Measurements from ENCODE around the gene VTI1B.

Gene VTI1B

DNA sequence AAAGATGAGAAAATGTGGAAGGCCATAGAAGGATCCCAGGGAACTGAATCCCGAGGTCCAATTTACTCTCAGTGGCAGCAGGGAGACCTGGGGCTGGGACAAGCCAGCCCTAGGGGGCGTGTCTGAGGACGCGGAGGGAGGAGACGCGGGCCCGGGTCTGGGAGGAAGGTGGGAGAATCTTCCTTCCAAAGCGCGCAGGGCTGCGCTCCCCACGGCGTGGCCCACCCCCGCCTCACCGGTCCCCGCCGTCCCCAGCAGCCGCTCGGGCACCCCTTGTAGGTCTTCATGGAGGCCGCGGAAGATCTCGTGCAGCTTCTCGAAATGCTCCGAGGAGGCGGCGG is 323 bp downstream of the VTI1B start:
- no peak for TF ChIP-seq ZFX (IDR thresholded peaks at IDR 0.05)
- TF ChIP-seq, protein P1, sequence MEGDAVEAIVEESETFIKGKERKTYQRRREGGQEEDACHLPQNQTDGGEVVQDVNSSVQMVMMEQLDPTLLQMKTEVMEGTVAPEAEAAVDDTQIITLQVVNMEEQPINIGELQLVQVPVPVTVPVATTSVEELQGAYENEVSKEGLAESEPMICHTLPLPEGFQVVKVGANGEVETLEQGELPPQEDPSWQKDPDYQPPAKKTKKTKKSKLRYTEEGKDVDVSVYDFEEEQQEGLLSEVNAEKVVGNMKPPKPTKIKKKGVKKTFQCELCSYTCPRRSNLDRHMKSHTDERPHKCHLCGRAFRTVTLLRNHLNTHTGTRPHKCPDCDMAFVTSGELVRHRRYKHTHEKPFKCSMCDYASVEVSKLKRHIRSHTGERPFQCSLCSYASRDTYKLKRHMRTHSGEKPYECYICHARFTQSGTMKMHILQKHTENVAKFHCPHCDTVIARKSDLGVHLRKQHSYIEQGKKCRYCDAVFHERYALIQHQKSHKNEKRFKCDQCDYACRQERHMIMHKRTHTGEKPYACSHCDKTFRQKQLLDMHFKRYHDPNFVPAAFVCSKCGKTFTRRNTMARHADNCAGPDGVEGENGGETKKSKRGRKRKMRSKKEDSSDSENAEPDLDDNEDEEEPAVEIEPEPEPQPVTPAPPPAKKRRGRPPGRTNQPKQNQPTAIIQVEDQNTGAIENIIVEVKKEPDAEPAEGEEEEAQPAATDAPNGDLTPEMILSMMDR (conservative IDR thresholded peaks at IDR 0.05) = no peak; the same call in 1 of the 2 replicates
- peak overlapping the region; percentile 93 for H3K27ac ChIP-seq

DNA sequence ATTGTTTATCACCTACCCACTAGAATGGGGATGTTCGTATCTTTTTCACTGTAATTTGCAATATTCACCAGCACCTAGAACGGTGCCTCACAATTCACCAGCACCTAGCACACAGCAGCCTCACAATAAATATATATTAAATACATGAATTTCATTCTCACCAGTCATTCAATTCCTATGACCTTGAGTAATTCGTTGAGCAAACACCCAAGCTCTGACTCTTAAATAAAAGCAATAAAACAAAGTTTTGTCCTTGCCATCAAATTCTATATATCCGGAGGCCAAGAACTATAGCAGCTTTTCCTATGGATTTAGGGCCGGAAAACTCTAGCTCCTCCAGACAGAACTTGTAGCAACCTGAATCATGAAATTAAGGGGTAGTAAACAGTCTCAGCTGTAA is 981 bp downstream of the VTI1B start:
- H3K27ac ChIP-seq = no peak overlapping the region
- no peak for TF ChIP-seq ZFX (IDR thresholded peaks at IDR 0.05)
- TF ChIP-seq, protein P1 (conservative IDR thresholded peaks at IDR 0.05) = no peak

DNA sequence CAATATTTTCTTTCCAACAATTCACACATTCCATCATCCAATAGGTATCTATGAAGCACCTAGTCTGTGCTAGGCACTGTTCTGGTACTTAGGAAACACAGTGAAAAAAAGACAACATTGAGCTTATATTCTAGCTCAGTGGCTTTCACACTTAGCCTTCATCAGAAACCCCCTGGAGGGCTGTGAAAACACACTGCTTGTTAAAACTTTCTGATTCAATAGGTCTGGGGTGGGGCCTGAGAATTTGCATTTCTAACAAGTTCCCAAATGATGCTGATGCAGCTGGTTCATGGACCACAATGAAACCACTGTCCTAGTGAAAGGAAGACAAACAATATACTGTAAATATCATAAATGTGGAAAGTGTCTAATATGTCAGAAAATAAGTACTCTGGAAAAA is 5.9 kb downstream of the VTI1B start:
- TF ChIP-seq, protein P1 (conservative IDR thresholded peaks at IDR 0.05) = no peak
- TF ChIP-seq ZFX (IDR thresholded peaks at IDR 0.05) = no peak
- no peak overlapping the region for H3K27ac ChIP-seq

DNA sequence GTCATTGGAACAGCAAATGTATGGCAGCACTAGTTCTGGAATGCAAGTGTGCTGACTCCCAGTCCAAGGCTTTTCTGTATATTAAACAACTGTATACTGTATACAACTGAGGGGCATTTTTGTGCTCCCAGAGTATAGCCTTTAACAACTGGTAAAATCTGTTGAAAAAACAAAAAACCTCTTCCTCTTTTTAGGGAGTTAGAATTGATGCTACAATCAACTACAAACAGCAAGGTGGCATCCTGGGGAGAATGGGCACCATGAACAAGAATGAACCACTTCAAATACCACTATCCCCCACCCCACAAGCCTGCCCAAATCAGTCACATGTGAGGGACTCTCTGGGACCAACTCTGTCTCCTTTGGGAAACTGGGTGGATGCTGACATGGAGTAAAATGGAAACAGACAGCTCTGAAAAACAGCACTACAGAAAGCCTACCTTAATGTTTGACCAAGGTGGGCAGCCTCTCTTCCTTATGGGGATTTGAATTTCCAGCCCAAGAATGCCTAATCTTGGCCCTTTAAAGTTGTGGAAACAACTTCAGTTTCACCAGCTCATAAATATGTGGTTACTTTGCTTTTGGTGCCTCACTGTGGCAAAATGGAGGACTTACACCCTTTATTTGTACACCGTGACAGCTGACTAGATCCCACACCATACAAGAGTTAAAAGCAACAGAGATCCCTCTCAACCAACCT is 7.5 kb downstream of the VTI1B start:
- TF ChIP-seq, protein P1 (conservative IDR thresholded peaks at IDR 0.05) = peak; percentile 84
- TF ChIP-seq ZFX (IDR thresholded peaks at IDR 0.05) = no peak
- no peak overlapping the region for H3K27ac ChIP-seq

DNA sequence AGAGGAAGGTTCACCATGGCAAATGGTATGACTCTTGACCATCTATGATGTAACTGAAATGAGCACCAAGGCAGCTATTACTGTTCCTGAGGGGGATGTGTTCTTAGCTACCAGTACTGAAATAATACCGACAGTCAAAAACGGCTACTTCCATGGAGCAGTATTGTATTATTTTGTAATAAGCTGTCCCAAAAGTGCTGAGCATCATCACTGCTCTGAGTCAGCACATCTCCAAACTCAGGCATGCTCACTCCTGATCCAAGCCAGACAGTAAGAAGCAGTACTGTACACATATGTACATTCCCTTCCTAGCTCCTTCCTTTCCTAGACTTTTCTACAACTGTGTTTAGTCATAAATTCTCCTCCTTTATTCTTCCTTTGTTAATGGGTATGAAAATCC is 8.6 kb downstream of the VTI1B start:
- no peak overlapping the region for H3K27ac ChIP-seq

DNA sequence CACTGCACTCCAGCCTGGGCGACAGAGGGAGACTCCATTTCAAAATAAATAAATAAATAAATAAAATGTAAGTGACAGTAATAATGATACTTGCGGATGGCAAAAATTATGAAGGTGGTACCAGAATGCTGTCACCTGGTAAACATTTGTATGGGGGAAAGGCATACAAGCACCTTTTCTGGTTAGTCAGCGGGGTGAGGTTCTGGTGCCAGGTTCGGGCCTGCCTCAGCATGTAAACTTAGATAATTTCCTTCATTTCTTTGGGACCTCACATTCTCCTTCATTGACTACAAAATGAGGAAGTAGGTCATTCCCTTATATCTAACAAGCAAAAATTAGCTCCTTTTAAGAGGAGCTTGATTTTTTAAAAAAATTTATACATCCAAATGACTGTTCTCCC is 10.8 kb downstream of the VTI1B start:
- no peak overlapping the region for H3K27ac ChIP-seq
- no peak for TF ChIP-seq ZFX (IDR thresholded peaks at IDR 0.05)
- TF ChIP-seq, protein P1 (conservative IDR thresholded peaks at IDR 0.05) = no peak

More for the DNA sequence above, 8.6 kb downstream of the VTI1B start:
- no peak for TF ChIP-seq ZFX (IDR thresholded peaks at IDR 0.05)

DNA sequence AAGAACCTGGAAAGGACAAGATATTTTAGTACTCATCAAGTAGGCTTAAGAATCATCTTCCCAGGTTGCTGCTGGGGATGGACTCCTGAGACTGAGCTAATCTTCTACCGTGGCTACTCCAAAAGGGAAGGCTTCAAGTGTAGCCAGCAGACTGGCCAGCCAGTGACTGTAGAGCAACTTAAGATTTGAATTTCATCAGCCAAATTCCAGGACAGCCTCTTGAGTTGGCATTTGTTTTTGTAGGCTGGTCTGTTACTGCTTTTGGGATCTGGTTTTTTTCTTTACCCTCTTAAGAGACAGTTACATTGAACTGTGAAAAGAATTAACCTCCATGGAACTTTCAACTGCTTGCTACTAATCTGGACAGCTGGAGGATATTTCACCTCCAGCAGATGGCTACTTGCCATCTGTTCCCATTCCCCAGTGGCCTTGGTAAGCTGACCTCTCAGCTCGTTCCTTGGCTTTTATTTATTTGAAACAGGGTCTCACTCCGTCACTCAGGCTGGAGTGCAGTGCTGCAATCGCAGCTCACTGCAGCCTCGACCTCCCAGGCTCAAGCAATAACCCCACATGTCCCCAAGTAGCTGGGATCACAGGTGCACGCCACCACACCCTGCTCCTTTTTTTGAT is 20.7 kb downstream of the VTI1B start:
- TF ChIP-seq, protein P1 (conservative IDR thresholded peaks at IDR 0.05) = no peak
- no peak for TF ChIP-seq ZFX (IDR thresholded peaks at IDR 0.05)
- no peak overlapping the region for H3K27ac ChIP-seq

DNA sequence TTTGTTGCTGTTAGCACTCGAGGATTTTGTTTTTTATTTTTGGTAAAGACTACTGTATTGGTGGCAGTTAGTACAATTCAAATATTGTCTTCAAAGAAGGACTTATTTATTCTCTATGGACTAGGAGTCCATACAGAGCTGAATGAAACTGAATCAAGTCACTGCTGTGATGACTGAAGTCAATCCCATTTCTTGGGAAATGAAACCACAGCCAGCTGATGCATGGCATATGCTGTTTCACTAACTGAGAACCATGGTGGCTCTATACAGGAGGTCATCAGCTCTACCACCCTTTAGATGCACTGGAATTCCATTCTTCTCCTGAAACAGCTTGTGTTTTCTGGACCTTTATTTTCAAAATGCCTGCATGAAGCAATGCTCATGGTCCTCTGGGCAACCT is 22.2 kb downstream of the VTI1B start:
- TF ChIP-seq, protein P1 (conservative IDR thresholded peaks at IDR 0.05) = no peak
- TF ChIP-seq ZFX (IDR thresholded peaks at IDR 0.05) = no peak
- H3K27ac ChIP-seq = no peak overlapping the region

Data from C4-2B (cell line).